Cardiac fibroblast (primary cell): ENCODE results near the gene C19orf25.

Experiments
- DNase-seq, 2 donors: peaks; one replicate each; pipeline versions ENCODE4 v3.0.0 to v3.0.0-alpha.2; 2010; ENCODE audit warnings: low read depth in 2 of 2
- H3K4me3 ChIP-seq, 2 donors: replicated peaks in 1 of 2; 1 replicate in 1 of 2; 2 replicates in 1 of 2; pipeline ENCODE4 v1.5.1; 2011; ENCODE audit warnings: low read depth in 2 of 2, low read length in 2 of 2, mild to moderate bottlenecking in 2 of 2, moderate library complexity in 1 of 2
- TF ChIP-seq, protein P1 (sequence below): IDR thresholded peaks from one replicate; pipeline ENCODE4 v1.5.1; 2011; ENCODE audit warnings: low read depth, mild to moderate bottlenecking, low read length, inconsistent platforms

C19orf25 gene

DNA sequence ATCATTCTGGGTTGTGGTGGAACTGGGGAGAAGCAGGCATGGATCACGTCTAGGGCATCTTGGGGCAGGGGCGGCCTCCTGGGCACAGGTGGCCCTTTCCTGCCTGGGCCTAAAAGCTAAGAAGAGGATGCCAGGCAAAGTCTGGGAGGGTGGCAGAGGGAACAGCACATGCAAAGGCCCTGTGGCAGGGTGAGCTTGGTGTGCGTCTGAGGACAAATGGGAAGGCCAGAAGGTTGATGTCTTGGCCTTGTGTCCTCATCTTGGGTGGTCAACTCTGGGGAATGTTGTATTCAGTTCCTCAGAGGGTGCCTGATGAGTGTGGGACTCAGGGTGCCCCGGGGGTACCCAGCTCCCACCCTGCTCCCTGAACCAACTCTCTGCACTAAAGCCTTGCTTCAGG is 39.5 kb upstream of the C19orf25 start:
- H3K4me3 ChIP-seq, result no peak overlapping the region
- no peak for DNase-seq
- TF ChIP-seq, protein P1, sequence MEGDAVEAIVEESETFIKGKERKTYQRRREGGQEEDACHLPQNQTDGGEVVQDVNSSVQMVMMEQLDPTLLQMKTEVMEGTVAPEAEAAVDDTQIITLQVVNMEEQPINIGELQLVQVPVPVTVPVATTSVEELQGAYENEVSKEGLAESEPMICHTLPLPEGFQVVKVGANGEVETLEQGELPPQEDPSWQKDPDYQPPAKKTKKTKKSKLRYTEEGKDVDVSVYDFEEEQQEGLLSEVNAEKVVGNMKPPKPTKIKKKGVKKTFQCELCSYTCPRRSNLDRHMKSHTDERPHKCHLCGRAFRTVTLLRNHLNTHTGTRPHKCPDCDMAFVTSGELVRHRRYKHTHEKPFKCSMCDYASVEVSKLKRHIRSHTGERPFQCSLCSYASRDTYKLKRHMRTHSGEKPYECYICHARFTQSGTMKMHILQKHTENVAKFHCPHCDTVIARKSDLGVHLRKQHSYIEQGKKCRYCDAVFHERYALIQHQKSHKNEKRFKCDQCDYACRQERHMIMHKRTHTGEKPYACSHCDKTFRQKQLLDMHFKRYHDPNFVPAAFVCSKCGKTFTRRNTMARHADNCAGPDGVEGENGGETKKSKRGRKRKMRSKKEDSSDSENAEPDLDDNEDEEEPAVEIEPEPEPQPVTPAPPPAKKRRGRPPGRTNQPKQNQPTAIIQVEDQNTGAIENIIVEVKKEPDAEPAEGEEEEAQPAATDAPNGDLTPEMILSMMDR, result no peak

DNA sequence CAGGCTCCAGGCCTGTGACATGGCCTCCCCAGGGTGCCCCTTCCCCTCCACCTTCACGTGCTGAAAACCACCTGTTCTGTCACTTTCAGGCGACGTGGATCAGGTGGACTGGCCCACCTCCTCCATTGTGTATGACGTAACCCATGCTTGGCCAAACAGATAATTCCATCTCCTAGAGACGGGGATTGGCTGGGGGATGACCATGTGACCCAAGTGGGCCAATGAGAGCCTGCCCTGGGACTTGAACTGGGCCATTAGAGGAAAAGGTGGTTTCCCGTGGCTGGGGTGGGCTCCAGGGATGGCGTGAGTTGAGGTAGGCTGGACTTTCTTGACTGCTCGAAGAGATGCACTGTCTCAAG is 37.4 kb upstream of the C19orf25 start:
- TF ChIP-seq, protein P1, result no peak
- no peak overlapping the region for H3K4me3 ChIP-seq
- peak in 1 of 2 donors; percentile 32 for DNase-seq

DNA sequence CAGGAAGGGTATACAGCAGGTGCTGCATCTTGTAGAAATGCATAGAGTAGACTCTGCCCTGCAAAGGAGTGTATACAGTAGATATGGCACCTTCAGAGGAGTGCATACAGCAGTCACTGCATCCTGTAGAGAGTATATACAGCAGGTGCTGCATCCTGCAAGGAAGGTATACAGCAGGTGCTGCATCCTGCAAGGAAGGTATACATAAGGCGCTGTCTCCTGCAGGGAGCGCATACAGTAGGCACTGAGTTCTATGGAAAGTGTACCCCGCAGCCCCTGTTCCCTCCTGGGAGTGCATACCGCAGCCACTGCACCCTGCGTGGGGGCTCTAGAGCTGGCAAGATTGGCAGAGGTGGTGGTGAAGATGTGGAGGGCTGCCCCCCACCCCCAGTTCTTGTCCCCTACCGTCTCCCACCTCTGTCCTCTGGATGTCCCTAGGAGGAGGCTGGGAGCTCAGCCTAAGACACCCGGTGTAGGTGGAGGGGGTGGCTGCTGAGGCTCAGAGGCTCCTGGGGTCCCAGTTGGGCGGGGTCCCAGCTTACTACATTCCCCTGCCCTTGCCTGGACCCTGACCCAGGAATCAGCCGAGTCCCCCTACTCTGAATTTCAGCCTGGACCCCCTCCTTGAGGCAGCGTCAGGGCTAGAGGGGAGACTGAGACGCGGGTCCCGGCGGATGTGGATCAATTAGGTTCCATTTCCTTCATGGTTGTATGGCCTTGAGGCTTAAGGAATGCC is 36.1 kb upstream of the C19orf25 start:
- TF ChIP-seq, protein P1, result no peak
- DNase-seq, result no peak
- no peak overlapping the region for H3K4me3 ChIP-seq

DNA sequence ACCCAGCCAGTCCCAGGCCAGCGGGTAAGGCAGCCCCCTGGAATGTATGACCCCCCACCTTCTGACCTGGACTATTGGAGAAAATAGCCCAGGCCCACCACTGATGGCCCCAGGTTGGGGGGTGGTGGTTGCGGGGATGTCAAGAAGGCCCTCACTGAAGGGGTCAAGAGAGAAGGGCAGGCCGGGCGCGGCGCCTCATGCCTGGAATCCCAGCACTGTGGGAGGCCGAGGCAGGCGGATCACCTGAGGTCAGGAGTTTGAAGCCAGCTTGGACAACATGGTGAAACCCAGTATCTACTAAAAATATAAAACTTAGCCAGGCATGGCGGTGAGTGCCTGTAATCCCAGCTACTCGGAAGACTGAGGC is 35.3 kb upstream of the C19orf25 start:
- DNase-seq, result no peak
- TF ChIP-seq, protein P1, result no peak
- H3K4me3 ChIP-seq, result no peak overlapping the region

DNA sequence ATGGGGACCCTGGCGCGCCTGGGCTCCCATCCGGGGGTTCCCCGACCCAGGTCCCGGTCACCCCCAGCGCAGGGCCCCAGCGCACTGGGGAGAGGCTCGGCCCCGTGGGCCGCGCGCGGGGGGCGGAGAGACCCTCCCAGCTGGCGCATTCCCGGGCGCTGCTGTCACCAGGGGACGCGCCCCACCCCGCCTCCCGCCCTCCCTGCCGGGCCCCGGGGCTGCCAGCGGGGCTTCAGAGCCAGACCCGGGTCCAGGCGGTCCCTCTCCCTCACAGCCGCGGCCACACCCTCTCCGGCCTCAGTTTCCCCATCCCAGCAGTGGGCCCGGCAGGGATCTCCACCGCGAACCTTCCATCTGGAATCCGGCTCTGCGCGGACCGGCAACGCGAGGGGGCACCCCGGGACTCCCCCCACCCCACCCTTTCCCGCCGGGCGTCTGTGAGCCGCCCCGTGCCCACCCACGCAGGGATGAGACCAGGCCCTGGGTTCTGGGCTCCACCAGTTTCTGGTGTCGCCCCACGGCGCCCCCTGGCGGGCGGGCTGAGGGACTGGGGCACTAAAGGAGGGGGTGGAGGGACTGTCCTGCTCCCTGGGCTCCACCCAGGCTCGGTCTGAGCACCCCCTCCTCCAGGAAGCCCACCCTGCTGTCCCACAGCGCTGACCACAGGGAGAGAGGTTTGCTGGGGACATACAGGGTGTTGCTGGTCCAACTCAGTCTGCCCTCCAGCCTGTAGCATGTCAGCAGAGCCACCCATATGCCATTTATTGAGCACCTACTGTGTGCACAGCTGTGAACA is 34.7 kb upstream of the C19orf25 start:
- TF ChIP-seq, protein P1, result peak; percentile 75
- H3K4me3 ChIP-seq, result peak overlapping the region; percentile 55 to 75
- peak; percentile 60 to 64 for DNase-seq

DNA sequence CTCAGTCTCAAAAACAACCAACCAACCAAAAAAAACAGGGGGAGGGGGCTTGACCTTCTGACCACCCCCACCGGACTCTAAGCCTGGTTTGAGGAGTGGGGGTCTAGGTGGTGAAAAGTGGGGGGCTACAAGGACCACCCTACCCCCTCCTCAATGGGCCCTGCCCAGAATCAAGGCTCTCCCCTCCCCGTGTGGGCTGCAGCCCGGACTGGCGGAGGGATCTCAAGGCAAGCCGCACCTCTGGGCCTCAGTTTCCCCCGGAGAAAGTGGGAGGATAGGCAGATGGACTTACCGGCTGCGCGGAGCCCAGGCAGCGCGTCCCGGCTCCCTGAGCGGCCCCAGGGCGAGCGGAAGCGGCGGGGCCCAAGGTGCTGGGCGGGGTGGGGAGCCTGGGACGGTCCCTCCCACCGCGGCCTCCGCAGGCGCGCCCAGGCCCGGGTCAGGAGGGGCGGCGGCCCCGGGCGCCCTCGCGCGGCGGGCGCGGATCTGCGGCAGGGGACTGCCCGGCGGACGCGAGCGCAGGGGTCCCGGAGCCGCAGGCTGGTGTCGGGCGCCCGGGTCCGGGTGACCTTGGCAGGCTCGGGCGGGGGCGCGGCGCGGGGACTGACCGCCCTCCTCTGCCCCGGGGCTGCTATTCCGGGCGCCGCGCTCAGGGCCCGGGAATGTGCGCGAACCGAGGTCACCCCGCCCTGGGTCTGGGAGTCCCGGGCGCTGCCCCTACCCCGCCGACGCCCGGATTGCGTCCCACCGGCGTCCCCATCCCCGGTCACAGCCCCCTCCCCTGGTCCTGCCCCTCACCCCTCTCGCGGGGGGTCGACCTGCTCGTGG is 33.9 kb upstream of the C19orf25 start, which contains the start of gene ADAMTSL5:
TSS of gene ADAMTSL5 (minus strand) at position 349 of the 828 bp plus-strand sequence. CDS start 2,076 bp downstream, outside the sequence.
- peak within 1 kb of the TSS; percentile 55 to 75 for H3K4me3 ChIP-seq
- DNase-seq, result peak; percentile 64 to 70

More for the DNA sequence above, 33.9 kb upstream of the C19orf25 start, which contains the start of gene ADAMTSL5:
- TF ChIP-seq, protein P1, result no peak
